NCI-H748 treated with DMSO at 0.1 percent for 48 hours (cell line): ENCODE data around the gene MIGA2.

Experiments
- DNase-seq: peaks from one replicate; lab custom pipeline; 2025; lab: John Stamatoyannopoulos, UW

The MIGA2 gene

DNA sequence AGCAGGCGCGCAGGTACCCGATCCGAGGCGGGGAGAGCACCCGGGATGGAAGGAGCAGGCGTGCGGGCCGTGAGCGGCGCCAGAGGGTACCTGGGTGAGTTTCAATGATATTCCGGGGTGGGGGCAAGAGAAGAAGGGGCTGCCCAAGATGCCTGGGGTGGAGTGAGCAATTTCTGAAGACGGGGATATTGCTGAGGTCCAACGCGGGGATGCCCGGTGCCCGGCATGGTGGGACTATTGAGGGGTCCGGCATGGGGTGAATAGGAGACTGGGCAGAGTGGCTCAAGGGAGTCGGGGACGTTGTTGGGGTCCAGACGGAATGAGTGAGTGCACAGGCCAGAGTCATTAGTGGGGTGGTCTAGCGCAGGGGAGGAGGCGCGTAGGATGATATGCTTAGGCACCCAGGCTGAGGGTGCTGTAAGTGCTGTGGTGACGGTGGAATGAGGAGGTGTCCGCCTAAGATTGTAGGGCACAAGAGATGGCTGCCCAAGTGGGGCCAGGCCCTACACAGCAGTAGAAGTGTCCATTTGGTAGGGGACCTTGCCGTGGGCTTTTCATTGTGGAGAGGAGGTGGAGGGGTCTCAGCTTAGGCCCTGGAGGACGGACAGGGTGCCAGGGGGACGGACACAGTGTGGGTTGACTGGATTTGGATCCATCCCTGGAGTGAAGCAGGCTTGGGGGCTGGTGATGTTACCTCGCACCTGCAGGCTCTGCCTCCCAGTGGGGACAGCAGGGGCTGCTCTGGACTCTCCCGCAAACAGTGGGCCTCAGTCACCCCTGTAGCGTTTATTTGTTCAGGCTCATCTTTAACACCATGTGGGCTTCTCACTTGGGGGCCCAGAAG lies 719 bp downstream of the MIGA2 start:
- DNase-seq = no peak

- DNase-seq = no peak
Measured at GRCh38 chr9:129037767-129038098, 1.3 kb downstream of the MIGA2 start.

DNA sequence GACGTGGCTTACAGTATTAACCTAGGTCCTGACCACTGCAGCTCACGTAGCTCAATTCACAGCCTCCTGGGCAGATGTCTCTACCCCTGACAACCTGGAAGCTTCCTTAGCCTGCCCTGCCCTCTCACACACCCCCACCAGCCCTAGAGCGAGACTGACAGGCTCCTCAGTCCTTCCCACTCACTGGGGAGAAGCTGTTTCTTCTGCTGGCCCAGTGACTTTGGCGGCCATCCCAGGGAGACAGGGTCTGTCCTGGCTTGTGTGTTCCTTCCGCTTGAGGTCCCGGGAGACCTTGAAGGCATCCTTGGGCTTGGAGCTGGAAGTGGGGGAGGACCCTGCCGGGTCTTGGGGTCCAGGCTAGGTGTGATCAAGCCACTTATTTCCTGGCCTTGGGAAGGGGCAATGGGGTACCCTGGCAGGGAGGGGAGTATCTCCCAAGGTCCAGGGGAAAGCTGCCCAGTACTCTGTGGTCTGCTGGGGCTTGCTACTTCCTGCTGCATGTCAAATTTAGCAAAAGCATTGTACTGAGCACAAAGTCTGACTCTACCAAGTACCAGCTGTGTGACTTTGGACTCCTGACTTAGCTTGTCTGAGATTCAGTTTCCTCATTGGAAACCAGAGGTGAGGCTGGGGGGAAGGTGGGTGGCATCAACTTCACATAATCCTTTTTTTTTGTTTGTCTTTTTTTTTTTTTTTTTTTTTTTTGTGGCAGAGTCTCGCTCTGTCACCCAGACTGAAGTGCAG lies 1.9 kb downstream of the MIGA2 start:
- DNase-seq = no peak

DNA sequence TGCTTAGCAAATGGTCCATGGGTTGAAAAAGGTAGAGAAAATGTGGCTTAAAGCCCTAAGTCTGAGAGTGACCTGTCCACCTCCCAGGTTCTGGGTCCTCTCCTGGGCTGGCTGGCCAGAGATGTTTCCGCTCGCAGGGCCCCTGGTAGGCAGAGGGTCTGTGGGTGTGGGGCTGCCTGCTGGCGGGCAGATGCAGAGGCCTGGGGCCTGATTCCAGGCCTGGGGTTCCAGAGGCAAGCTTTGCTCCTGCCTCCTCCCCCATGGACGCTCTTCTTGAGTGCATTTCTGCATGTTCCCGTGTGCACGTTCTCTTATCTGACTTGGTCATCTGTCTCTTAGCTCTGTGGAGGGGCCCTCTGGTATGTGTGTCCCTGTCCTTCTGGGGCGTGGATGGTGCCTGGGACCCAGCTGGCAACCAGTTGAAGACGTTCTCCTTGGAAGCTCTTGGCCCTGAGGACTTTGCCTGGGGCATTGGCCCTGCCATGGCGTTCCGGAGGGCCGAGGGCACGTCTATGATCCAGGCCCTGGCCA lies 3.8 kb downstream of the MIGA2 start:
- DNase-seq = no peak

GRCh38 chr9:129042016-129042415 lies 5.6 kb downstream of the MIGA2 start:
- DNase-seq = no peak

- no peak for DNase-seq
Measured at GRCh38 chr9:129052592-129052991, 16.2 kb downstream of the MIGA2 start.

DNA sequence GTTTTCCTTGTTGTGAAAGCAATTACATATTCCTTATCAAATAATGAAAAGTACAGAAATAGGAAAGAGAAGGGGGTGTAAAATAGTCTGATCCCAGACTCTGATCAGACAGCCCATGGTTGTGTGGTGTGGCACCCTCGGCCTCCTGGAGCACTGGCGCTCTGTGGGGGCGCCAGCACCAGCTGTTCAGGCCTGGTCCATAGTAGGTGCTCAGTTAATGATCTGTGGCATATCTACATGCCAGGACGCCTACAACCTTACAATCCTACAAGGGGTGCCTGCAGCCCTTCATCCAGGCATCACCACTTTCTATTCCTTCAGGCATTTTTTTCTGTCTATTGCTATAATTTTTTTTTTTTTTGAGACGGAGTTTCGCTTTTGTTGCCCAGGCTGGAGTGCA lies 16.6 kb downstream of the MIGA2 start:
- no peak for DNase-seq

GRCh38 chr9:129054163-129054851 lies 17.9 kb downstream of the MIGA2 start:
- DNase-seq = no peak

DNA sequence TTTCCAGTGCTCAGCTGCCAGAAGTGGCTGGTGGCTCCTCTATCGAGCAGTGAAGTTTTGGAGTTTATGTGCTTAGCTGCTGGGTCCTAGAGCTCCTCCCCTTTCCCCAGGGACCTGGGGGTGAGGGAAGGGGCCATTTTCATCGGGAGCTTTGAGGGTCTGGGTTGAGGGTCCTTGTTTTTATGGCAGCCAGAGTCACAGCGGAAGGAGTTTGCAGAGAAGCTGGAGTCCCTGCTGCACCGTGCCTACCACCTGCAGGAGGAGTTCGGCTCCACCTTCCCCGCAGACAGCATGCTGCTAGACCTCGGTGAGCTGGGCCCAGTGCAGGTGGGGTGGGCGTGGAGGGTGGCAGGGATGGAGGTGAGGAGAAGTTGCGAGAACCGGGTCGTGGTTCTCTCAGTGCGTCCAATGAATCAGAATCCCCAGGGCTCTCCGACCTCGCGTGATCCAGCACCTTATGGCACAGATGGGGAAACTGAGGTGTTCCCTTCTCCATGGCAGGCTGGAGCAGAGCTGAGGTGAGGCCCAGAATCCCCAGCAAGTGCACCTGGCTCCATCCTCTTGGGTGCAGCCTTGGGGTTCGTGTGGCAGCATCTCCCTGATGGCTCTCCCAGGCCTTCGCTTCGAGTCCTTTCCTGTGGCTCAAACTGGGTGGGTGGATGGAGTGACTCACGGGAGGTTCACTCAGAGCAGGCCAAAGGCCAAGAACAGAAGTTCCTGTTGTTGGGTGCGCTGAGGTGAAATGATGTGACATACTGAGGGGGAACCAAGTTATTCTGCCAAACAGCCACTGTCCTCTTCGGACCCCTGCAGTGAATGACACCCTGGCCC lies 22.8 kb downstream of the MIGA2 start:
- no peak for DNase-seq

- DNase-seq = no peak
Measured at GRCh38 chr9:129059796-129060785, 23.7 kb downstream of the MIGA2 start.

GRCh38 chr9:129060991-129061390 lies 24.6 kb downstream of the MIGA2 start:
- DNase-seq = no peak

DNA sequence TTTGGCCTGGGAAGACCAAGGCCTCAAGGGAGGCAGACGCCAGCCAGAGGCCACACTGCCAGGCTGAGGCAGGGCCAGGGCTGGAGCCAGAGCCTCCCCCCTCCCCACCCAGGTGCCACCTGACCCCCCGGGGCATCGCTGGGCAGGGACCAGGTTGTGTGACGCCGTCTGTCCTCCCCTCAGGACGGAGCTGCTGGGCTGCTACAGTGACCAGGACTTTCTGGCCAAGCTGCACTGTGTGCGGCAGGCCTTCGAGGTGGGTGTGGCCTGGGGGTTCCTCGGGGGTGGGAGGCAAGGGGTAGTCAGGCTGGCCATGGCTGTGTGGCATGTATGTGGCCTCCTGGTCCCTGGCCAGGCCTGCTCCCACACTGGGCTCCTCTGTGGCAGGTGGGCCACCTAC lies 26.6 kb downstream of the MIGA2 start:
- no peak for DNase-seq

GRCh38 chr9:129064499-129064908 lies 28.1 kb downstream of the MIGA2 start:
- no peak for DNase-seq

GRCh38 chr9:129068110-129068509 lies 31.7 kb downstream of the MIGA2 start:
- DNase-seq = no peak

GRCh38 chr9:129068990-129069861 lies 32.8 kb downstream of the MIGA2 start:
- no peak for DNase-seq

- DNase-seq = no peak
Measured at GRCh38 chr9:129069862-129070641, 33.6 kb downstream of the MIGA2 start.

DNA sequence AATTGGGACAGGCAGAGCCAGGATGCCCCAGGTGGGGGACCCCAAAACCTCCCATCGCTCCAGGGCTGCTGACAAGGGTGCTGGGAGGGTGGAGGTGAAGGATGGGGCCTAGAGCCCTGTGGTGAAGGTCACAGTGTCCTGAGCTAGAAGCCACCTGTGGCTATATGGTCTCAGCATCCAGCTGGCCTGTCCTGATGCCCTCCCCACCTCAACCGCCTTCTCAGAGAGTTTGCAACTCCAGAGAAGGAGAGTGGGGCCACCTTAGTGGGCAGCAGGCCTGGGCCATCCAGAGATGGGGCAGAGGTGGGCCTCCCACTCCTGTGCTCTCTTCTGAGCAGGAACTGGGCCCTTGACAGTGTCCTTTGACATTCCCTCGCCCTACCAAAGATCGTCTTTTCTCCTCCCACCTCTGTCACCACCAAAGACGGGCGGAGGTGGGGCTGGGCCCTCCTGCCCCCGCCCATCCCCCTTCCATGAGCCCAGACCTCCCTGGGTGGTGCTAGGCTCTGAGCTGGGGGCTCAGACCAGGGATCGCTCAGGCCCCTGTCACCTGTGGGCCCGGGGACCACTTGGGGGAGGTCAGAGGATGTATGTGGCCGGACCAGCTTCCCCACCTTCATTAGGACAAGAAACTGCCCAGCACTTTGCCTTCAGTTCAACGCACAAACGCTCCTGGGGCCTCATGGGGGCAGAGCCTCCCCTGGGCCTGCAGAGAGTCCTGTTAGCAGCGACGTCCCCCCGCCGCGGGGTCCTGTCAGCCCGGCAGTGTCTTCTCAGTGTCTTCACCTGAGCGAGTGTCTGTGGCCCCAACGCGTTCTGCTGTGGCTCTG lies 34.5 kb downstream of the MIGA2 start:
- DNase-seq = no peak
